PC-3 (cell line): Measurements from ENCODE around the gene PRM2. TPM values are rescaled to one million over a fixed set of nuclear protein-coding genes. Genes with fewer than 3 reads are reported as not detected.

Experiments
- ATAC-seq: fragments of 200-7000 bp; cut with Tn5 transposase; 2 replicates; pipeline ENCODE4 v1.9.1; 2020; ENCODE audit warnings: mild to moderate bottlenecking, moderate library complexity
- BruUV-seq: library from RNA; stranded (reverse); fragments of 400-500 nt; replicated peaks from 2 replicates; lab custom pipeline; 2021; lab: Mats Ljungman, UMichigan
- CTCF ChIA-PET: fragments of 300-600 bp; sonication (Branson Sonifier 250); formaldehyde crosslinking; loops from one replicate; lab custom pipeline; 2022; ENCODE audit warnings: antibody characterized with exemption; lab: Charles Lee
- POLR2A ChIA-PET: fragments of 300-600 bp; sonication (Branson Sonifier 250); formaldehyde crosslinking; loops from one replicate; lab custom pipeline; 2022; ENCODE audit warnings: antibody characterized with exemption; ENCODE audit not compliant: unreplicated experiment; lab: Charles Lee
- DNase-seq: peaks from one replicate; pipeline ENCODE4 v3.0.0-alpha.2; 2015
- H2AFZ ChIP-seq: fragments of 300-600 bp; sonication (generic); 2 replicates; pipeline ENCODE4 v1.6.0; 2016; ENCODE audit warnings: antibody characterized with exemption, low read length
- H3F3A ChIP-seq: fragments of 300-600 bp; sonication (generic); one replicate; pipeline ENCODE4 v1.6.0; 2017; ENCODE audit warnings: antibody characterized with exemption, low read length, control low read depth, mild to moderate bottlenecking; ENCODE audit not compliant: unreplicated experiment
- H3K27ac ChIP-seq: fragments of 300-600 bp; sonication (generic); 2 replicates; pipeline ENCODE4 v1.5.1; 2016; ENCODE audit warnings: mild to moderate bottlenecking, low read length
- H3K27me3 ChIP-seq: fragments of 300-600 bp; sonication (generic); 2 replicates; pipeline ENCODE4 v1.6.1; 2016; ENCODE audit warnings: low read length, mixed read lengths
- H3K36me3 ChIP-seq: fragments of 300-600 bp; sonication (generic); 2 replicates; pipeline ENCODE4 v1.6.1; 2016; ENCODE audit warnings: low read depth, mixed run types, low read length, mixed read lengths
- H3K4me1 ChIP-seq: fragments of 300-600 bp; sonication (generic); 2 replicates; pipeline ENCODE4 v1.5.1; 2016; ENCODE audit warnings: low read length; ENCODE audit not compliant: insufficient read depth
- H3K4me2 ChIP-seq: fragments of 300-600 bp; sonication (generic); 2 replicates; pipeline ENCODE4 v1.6.0; 2016; ENCODE audit warnings: low read length
- H3K4me3 ChIP-seq: fragments of 300-600 bp; sonication (generic); 2 replicates; pipeline ENCODE4 v1.5.1; 2016; ENCODE audit warnings: mild to moderate bottlenecking, low read length, mixed read lengths
- H3K79me2 ChIP-seq: fragments of 300-600 bp; sonication (generic); 2 replicates; pipeline ENCODE4 v1.6.1; 2017; ENCODE audit warnings: low read length, mixed read lengths
- H3K9ac ChIP-seq: fragments of 300-600 bp; sonication (generic); 2 replicates; pipeline ENCODE4 v1.6.0; 2016; ENCODE audit warnings: mild to moderate bottlenecking, low read length
- H3K9me2 ChIP-seq: fragments of 300-600 bp; sonication (generic); replicated peaks from 2 replicates; pipeline ENCODE4 v1.6.1; 2016; ENCODE audit warnings: mixed run types, low read length, mixed read lengths
- H3K9me3 ChIP-seq: fragments of 300-600 bp; sonication (generic); 2 replicates; pipeline ENCODE4 v1.6.1; 2016; ENCODE audit warnings: low read length, mixed read lengths
- H4K20me1 ChIP-seq: fragments of 300-600 bp; sonication (generic); 2 replicates; pipeline ENCODE4 v1.6.1; 2016; ENCODE audit warnings: low read length, mixed read lengths
- CTCF ChIP-seq: fragments of 300-600 bp; sonication (generic); conservative IDR thresholded peaks from 2 replicates; pipeline ENCODE4 v1.5.1; 2017; ENCODE audit warnings: antibody characterized with exemption, low read depth, mild to moderate bottlenecking, low read length
- EZH2 ChIP-seq: fragments of 300-600 bp; sonication (generic); IDR thresholded peaks from one replicate; pipeline ENCODE4 v1.6.1; 2017; ENCODE audit warnings: antibody characterized with exemption, mild to moderate bottlenecking, low read length; ENCODE audit not compliant: unreplicated experiment
- EZH2phosphoT487 ChIP-seq: fragments of 300-600 bp; sonication (generic); IDR thresholded peaks from 2 replicates; pipeline ENCODE4 v1.6.1; 2018; ENCODE audit warnings: mild to moderate bottlenecking, antibody characterized with exemption, low read length, borderline replicate concordance
- intact Hi-C: fragments of 100-400 bp; cut with micrococcal nuclease; formaldehyde crosslinking; loops from 2 replicates; pipeline ENCODE4 v1.9.0; 2023
- total RNA-seq: library from RNA; depleted of rRNA; stranded (reverse); fragments of >200 nt; gene quantifications from 2 replicates; pipeline ENCODE4 v1.2.3, GENCODE V29; 2014

Gene PRM2
- total RNA-seq, 1 experiment from 2014 or later: not detected

GRCh38 chr16:11306997-11307638 lies 30.8 kb upstream of the PRM2 start:
- TF ChIP-seq EZH2phosphoT487 (no peak), EZH2 (no peak), CTCF (no peak)
- CTCF ChIA-PET: no interaction called here

DNA sequence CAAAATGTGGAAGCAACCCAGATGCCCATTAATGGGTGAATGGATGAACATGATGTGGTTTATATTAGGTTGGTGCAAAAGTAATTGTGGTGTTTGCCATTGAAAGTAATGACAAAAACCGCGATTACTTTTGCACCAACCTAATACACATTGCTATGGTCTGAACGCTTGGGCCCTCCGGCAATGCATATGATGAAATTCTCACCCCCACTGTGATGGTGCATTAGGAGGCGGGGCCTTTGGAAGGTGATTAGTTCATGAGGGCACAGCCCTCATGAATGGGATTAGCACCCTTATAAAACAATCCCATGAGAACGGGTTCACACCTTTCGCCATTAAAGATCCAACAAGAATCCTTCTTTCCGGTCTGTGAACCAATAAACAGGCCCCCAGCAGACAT lies 30.1 kb upstream of the PRM2 start:
- DNase-seq: no peak
- no peak for TF ChIP-seq EZH2phosphoT487
- no peak for TF ChIP-seq EZH2
- TF ChIP-seq CTCF: no peak
- Histone ChIP-seq H3K9ac (no peak overlapping the region), H3K27me3 (no peaks in the 10 kb centered on the region), H3K27ac (no peak overlapping the region), H3K4me1 (no peaks in the 10 kb centered on the region; the same call in 1 of the 2 replicates), H2AFZ (no peak overlapping the region), H3K4me3 (no peak overlapping the region), H3K79me2 (no peaks in the 10 kb centered on the region), H3F3A (no peaks in the 10 kb centered on the region), H3K36me3 (no peaks in the 10 kb centered on the region), H3K9me2 (no peaks in the 10 kb centered on the region), H4K20me1 (no peaks in the 10 kb centered on the region), H3K4me2 (no peak overlapping the region), H3K9me3 (no peaks in the 10 kb centered on the region)
- intact Hi-C loops: no loop called here
- ChIA-PET POLR2A (no interaction called here), CTCF (no interaction called here)
- no TSS peak for BruUV-seq
- no peak for ATAC-seq

More at GRCh38 chr16:11306997-11307638, 30.8 kb upstream of the PRM2 start:
- no peak overlapping the region for H3K9ac ChIP-seq
- no peaks in the 10 kb centered on the region for H3K9me2 ChIP-seq
- BruUV-seq: no TSS peak
- no peaks in the 10 kb centered on the region for H3F3A ChIP-seq
- no peaks in the 10 kb centered on the region for H3K9me3 ChIP-seq
- H3K4me1 ChIP-seq: no peaks in the 10 kb centered on the region; the same call in 1 of the 2 replicates
- H3K27ac ChIP-seq: no peak overlapping the region
- H3K27me3 ChIP-seq: no peaks in the 10 kb centered on the region
- H3K4me2 ChIP-seq: no peak overlapping the region
- no peaks in the 10 kb centered on the region for H3K36me3 ChIP-seq
- H3K4me3 ChIP-seq: no peak overlapping the region
- H3K79me2 ChIP-seq: no peaks in the 10 kb centered on the region
- no peaks in the 10 kb centered on the region for H4K20me1 ChIP-seq
- POLR2A ChIA-PET: no interaction called here
- DNase-seq: no peak
- no peak for ATAC-seq
- intact Hi-C loops: no loop called here
- H2AFZ ChIP-seq: no peak overlapping the region
